Subcutaneous abdominal adipose tissue (tissue), 5 donors: ENCODE measurements around the gene NOXRED1.
"Not testable (repeated sequence)": the region's sequence is repeated elsewhere in the genome, so short reads cannot be mapped to it uniquely, and the experiment has no call there.

Experiments used
- H3K27ac ChIP-seq: one replicate; pipeline ENCODE4 v1.7.0; 2013; ENCODE audit warnings: low read depth, mild to moderate bottlenecking, inconsistent platforms, low read length, moderate library complexity
- H3K27me3 ChIP-seq, 5 donors: one replicate each; pipeline ENCODE4 v1.7.0; 2013; ENCODE audit warnings: low read length in 5 of 5, inconsistent platforms in 1 of 5; ENCODE audit not compliant: control insufficient read depth in 5 of 5, insufficient read depth in 4 of 5
- H3K36me3 ChIP-seq, 5 donors: one replicate each; pipeline ENCODE4 v1.7.0; 2013; ENCODE audit warnings: low read length in 5 of 5; ENCODE audit not compliant: control insufficient read depth in 5 of 5, insufficient read depth in 5 of 5
- H3K4me1 ChIP-seq, 5 donors: one replicate each; pipeline ENCODE4 v1.7.0; 2013; ENCODE audit warnings: low read length in 5 of 5, mild to moderate bottlenecking in 3 of 5, moderate library complexity in 1 of 5; ENCODE audit not compliant: control insufficient read depth in 5 of 5, insufficient read depth in 5 of 5
- H3K4me3 ChIP-seq, 5 donors: one replicate each; pipeline ENCODE4 v1.7.0; 2013; ENCODE audit warnings: low read length in 5 of 5, low read depth in 1 of 5
- H3K9ac ChIP-seq, 5 donors: one replicate each; pipeline ENCODE4 v1.7.0; 2013; ENCODE audit warnings: low read length in 5 of 5, mild to moderate bottlenecking in 4 of 5, moderate library complexity in 3 of 5
- H3K9me3 ChIP-seq, 5 donors: one replicate each; pipeline ENCODE4 v1.7.0; 2013; ENCODE audit warnings: low read length in 5 of 5; ENCODE audit not compliant: control insufficient read depth in 5 of 5
- donor health status: healthy.
- donor health status: healthy.
- donor health status: healthy.
- donor health status: healthy.
- donor health status: healthy.

NOXRED1 gene

DNA sequence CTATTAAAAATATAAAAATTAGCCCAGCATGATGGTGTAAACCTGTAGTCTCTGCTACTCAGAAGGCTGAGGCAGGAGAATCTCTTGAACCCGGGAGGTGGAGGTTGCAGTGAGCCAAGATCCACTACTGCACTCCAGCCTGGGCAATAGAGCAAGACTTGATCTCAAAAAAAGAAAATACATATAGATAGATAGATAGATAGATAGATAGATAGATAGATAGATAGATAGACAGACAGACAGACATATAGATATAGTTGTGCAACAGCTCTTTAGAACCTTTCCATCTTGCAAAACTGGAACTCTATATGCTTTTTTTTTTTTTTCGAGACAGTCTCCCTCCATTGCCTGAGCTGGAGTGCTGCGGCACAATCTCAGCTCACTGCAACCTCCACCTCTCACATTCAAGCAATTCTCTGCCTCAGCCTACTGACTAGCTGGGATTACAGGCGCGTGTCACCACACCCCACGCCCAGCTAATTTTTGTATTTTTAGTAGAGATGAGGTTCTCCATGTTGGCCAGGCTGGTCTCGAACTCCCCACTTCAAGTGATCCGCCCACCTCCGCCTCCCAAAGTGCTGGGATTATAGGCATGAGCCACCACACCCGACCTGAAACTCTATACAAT lies 7.8 kb downstream of the NOXRED1 start:
- not testable (repeated sequence) for H3K9ac ChIP-seq, H3K27me3 ChIP-seq, H3K36me3 ChIP-seq, H3K4me3 ChIP-seq, H3K27ac ChIP-seq, H3K4me1 ChIP-seq
- H3K9me3 ChIP-seq, result peaks cover 0 to 18% (median 7%) of the 10 kb centered on the region in 5 donors

DNA sequence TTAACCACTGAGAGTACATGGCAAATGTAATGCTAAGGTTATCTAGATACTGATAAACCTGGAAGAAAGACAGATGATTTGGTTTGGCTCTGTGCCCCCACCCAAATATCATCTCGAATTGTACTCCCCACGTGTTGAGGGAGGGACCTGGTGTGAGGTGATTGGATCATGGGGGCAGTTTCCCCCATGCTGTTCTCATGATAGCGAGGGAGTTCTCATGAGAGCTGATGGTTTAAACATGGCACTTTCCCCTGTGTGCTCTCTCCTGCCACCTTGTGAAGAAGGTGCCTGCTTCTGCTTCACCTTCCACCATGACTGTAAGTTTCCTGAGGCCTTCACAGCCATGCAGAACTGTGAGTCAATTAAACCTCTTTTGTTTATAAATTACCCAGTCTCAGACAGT lies 14.2 kb downstream of the NOXRED1 start:
- no peaks in the 10 kb centered on the region for H3K27me3 ChIP-seq
- no peak overlapping the region for H3K9ac ChIP-seq
- no peak overlapping the region for H3K4me3 ChIP-seq
- peaks cover 0 to 9% (median 0%) of the 10 kb centered on the region in 5 donors for H3K4me1 ChIP-seq
- no peak overlapping the region for H3K27ac ChIP-seq
- H3K9me3 ChIP-seq, result no peaks in the 10 kb centered on the region
- H3K36me3 ChIP-seq, result no peaks in the 10 kb centered on the region

DNA sequence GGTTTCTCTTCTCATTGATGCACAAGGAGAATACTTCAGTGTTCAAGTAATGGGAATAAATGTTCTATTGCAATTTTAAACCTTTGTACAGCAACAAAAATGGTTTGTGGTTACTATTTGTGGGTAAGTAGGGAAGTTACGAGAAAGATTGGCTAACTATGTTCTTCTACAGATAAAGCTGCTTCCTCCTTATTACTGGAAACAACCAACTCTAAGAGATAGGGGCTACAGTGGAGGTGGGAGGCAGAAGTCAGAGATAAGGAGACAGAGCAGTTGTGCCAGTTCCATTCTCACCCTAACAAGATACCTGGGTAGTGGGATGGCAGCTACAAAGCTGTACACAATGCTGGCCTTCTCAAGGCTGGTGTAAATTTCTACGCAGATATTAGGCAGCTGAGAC lies 16.2 kb downstream of the NOXRED1 start:
- Histone ChIP-seq H3K4me1 (peaks cover 0 to 9% (median 0%) of the 10 kb centered on the region in 5 donors), H3K27me3 (no peaks in the 10 kb centered on the region), H3K4me3 (no peak overlapping the region), H3K9me3 (no peaks in the 10 kb centered on the region), H3K36me3 (no peaks in the 10 kb centered on the region), H3K27ac (no peak overlapping the region), H3K9ac (no peak overlapping the region)

DNA sequence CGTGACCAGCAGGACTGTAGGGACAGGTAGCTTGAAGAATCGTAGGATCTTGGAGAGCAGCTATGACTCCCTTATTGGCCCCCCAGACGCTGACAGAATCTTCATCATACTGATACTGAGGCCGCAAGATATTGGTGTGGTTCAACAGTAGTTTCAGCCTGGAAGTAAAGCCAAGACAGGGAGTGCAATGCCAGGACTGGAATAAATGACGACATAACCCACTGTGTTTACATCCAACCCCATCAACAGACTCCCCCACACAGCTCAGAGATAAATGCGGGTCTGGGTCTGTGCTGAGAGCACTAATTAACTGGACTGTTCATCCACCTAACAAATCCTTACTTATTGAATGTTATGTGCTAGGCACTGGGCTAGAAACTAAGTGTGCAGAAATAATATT lies 16.6 kb downstream of the NOXRED1 start:
- no peaks in the 10 kb centered on the region for H3K27me3 ChIP-seq
- H3K36me3 ChIP-seq, result no peaks in the 10 kb centered on the region
- H3K4me1 ChIP-seq, result peaks cover 0 to 9% (median 0%) of the 10 kb centered on the region in 5 donors
- no peak overlapping the region for H3K9ac ChIP-seq
- H3K9me3 ChIP-seq, result no peaks in the 10 kb centered on the region
- no peak overlapping the region for H3K27ac ChIP-seq
- H3K4me3 ChIP-seq, result no peak overlapping the region

DNA sequence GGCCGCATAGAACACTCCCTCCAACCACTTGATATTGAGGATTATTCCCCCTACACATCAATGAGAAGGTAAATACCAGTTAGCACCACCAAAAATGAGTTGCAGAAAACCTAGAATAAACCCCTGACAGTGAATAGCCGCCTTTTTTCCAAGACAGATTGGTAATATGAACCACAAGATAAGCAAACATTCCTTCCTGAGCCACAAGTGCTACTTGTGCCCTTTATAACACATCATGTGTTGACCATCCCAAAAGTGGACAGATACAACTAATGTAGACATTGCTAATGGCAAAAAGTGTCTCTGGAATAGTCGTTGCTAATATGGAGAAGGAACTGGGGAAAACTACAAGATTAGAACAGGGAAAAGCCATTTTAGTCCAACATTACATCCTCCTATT lies 17.2 kb downstream of the NOXRED1 start:
- Histone ChIP-seq H3K27me3 (no peaks in the 10 kb centered on the region), H3K9me3 (no peaks in the 10 kb centered on the region), H3K36me3 (no peaks in the 10 kb centered on the region), H3K4me1 (peaks cover 0 to 9% (median 0%) of the 10 kb centered on the region in 5 donors), H3K9ac (no peak overlapping the region), H3K27ac (no peak overlapping the region), H3K4me3 (no peak overlapping the region)

DNA sequence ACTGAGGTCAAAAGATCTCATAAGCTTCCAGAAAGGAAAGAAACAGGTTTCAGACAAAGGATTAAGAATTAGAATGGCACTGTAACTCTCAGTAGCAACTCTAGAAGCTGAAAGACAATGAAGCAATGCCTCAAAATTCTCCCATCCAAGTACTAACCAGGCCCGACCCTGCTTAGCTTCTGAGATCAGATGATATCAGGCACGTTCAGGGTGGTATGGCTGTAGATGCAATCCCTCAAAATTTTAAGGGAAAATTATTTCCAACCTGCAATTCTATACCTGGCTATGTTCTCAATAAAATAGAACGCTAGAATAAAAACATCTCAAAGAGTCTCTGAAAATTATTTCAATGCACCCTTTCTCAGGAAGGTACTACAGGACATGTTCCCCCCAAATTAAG lies 19.6 kb downstream of the NOXRED1 start:
- no peak overlapping the region for H3K4me3 ChIP-seq
- no peak overlapping the region for H3K27ac ChIP-seq
- no peaks in the 10 kb centered on the region for H3K36me3 ChIP-seq
- H3K9me3 ChIP-seq, result no peaks in the 10 kb centered on the region
- H3K27me3 ChIP-seq, result no peaks in the 10 kb centered on the region
- H3K9ac ChIP-seq, result no peak overlapping the region
- peaks cover 0 to 9% (median 0%) of the 10 kb centered on the region in 5 donors for H3K4me1 ChIP-seq

DNA sequence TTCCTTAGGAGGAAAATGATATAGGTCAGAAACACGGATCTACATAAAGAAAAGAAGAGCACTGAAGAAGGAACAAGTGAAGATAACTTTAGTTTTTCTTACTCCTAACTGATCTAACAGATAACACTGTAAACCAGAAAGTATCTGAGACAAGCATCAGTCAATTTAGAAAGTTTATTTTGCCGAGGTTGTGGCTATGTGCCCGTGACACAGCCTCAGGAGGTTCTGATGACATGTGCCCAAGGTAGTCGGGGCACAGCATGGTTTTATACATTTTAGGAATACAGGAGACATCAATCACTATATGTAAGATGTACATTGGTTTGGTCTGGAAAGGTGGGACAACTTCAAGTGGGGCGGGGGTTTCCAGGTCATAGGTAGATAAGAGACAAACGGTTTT lies 23.1 kb downstream of the NOXRED1 start:
- H3K36me3 ChIP-seq, result no peaks in the 10 kb centered on the region
- H3K4me3 ChIP-seq, result no peak overlapping the region
- no peaks in the 10 kb centered on the region for H3K9me3 ChIP-seq
- H3K9ac ChIP-seq, result no peak overlapping the region
- no peaks in the 10 kb centered on the region for H3K27me3 ChIP-seq
- no peak overlapping the region for H3K27ac ChIP-seq
- H3K4me1 ChIP-seq, result no peaks in the 10 kb centered on the region

DNA sequence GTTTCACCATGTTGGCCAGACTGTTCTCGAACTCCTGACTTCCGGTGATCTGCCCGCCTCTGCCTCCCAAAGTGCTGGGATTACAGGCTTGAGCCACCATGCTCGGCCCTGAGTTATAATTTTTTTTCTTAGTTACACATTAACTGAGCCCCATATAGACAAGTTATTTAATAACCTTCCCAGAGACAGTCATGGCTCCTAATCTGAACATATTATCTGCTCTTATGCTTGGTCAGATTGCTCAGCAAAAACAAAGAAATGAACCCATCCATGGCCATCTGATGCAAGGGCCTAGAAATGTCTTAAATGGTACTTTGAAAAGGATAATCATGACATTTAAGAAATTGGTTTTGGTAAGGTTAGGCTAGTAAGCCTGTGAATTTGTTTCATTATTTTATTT lies 33.1 kb downstream of the NOXRED1 start:
- Histone ChIP-seq H3K4me1 (no peaks in the 10 kb centered on the region), H3K27ac (no peak overlapping the region), H3K9ac (no peak overlapping the region), H3K9me3 (no peaks in the 10 kb centered on the region), H3K4me3 (no peak overlapping the region), H3K27me3 (no peaks in the 10 kb centered on the region), H3K36me3 (no peaks in the 10 kb centered on the region)

DNA sequence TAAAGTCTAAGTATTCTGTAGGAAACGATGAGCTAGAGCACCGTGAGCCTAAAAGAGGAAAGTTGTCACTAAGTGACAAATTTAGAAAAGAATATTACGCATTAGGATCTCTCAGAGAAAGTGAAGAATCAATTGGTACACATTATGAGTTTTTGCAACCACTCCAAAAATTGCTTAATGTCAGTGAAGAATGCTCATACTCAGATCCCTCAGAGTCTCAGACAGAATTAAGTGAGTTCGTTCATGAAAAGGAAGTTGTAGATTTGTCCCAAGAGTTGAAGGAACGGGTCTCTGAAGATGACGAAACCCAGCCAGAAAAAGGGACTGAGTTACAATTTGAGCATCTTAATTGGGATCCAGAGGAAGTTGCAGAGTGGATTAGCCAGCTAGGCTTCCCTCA lies 44.6 kb downstream of the NOXRED1 start:
- Histone ChIP-seq H3K36me3 (no peaks in the 10 kb centered on the region), H3K4me3 (no peak overlapping the region), H3K4me1 (peaks cover 0 to 20% (median 17%) of the 10 kb centered on the region in 5 donors), H3K27ac (no peak overlapping the region), H3K27me3 (no peaks in the 10 kb centered on the region), H3K9ac (no peak overlapping the region), H3K9me3 (no peaks in the 10 kb centered on the region)

DNA sequence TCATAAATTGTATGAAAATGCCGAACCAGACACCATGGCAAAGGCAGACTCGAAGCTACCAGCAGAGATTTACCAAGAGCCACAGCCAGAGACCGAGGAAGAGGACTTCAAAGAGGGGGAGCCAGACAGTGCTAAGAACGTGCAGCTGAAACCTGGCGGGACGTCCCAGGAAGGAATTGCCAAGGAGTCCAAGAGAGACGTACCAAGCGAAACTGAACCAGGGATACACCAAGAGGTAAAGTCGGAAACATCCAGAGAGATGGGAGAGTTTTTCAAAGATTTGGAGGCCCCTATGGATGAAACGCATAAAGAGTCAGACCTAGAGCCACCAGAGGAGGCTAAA lies 45.9 kb downstream of the NOXRED1 start:
- peak overlapping the region in 3 of 5 donors; percentile 90 to 97 (median 92) for H3K9ac ChIP-seq
- H3K9me3 ChIP-seq, result no peaks in the 10 kb centered on the region
- no peaks in the 10 kb centered on the region for H3K27me3 ChIP-seq
- no peaks in the 10 kb centered on the region for H3K36me3 ChIP-seq
- peak overlapping the region; percentile 78 to 99 (median 93) for H3K4me3 ChIP-seq
- H3K4me1 ChIP-seq, result peaks cover 0 to 20% (median 17%) of the 10 kb centered on the region in 5 donors
- H3K27ac ChIP-seq, result peak overlapping the region; percentile 58
